ENCODE results near the gene FAM114A1. TPM values are rescaled to one million over a fixed set of nuclear protein-coding genes. Genes with fewer than 3 reads are reported as not detected.

FAM114A1 gene
- total and polyA plus RNA-seq, 2 of the 4 experiments (the other 2 are of a cell fraction), result 135 to 649 TPM

- TF ChIP-seq CHD1 (IDR thresholded peaks at IDR 0.05; ENCODE audit: low read depth, low read length), result no peak
- no peak for TF ChIP-seq POLR2A (IDR thresholded peaks at IDR 0.05; ENCODE audit: low read depth, low read length)
Observed at GRCh38 chr4:38948551-38948950, 80.9 kb downstream of the FAM114A1 start (continued).

GRCh38 chr4:38949411-38950051, 81.9 kb downstream of the FAM114A1 start:
- peak overlapping the region; percentile 79 for H4K5ac ChIP-seq (ENCODE audit: low read depth, low read length)
- peak overlapping the region; percentile 90 for H2BK20ac ChIP-seq (ENCODE audit: low read depth, low read length)
- peak overlapping the region; percentile 63 for H3K23ac ChIP-seq (ENCODE audit: low read depth, low read length)
- peak overlapping the region; percentile 87 for H3K27ac ChIP-seq (ENCODE audit: insufficient read depth, low read length)
- H3K79me1 ChIP-seq (ENCODE audit: low read depth in 1 of 2, low read length in 2 of 2), result peaks cover 0 to 20% of the 10 kb centered on the region in 2 experiments; a peak in 2 of 4 replicates
- peak overlapping the region; percentile 92 for H3K14ac ChIP-seq (replicated peaks; ENCODE audit: low read depth, low read length)
- peak overlapping the region; percentile 91 for H4K8ac ChIP-seq (ENCODE audit: low read depth in 2 of 2, low read length in 2 of 2)
- H2AK5ac ChIP-seq (ENCODE audit: low read depth, low read length), result peak overlapping the region; percentile 97
- ATAC-seq (ENCODE audit: low read depth) (no peak), DNase-seq (peak; percentile 70)
- H2AFZ ChIP-seq (replicated peaks; ENCODE audit: low read length, poor library complexity), result no peak overlapping the region
- in situ Hi-C loops (cut with MboI; ENCODE audit: low sequenced_read_pairs), result loop anchor here (5.0 kb wide), 1 partner anchor 88 kb away; no protein-coding TSS in a partner anchor
- intact Hi-C loops (cut with micrococcal nuclease), result loop anchor here (2.0 kb wide), 1 partner anchor 185 kb away; no protein-coding TSS in a partner anchor
- peak overlapping the region; percentile 80 for H3K56ac ChIP-seq (ENCODE audit: extremely low read depth, insufficient read depth, low read length)
- CTCF ChIA-PET, result interaction anchor here (0.6 kb wide), 1 partner anchor 175 kb away, joined by 4 read pairs; no protein-coding TSS in a partner anchor
- H4K91ac ChIP-seq (ENCODE audit: insufficient read depth, low read depth, low read length), result peak overlapping the region; percentile 96
- H3K27me3 ChIP-seq (ENCODE audit: control insufficient read depth, insufficient read depth, low read length), result no peaks in the 10 kb centered on the region
- H4K20me1 ChIP-seq (ENCODE audit: insufficient read depth, low read length), result no peaks in the 10 kb centered on the region
- H3K4me2 ChIP-seq (ENCODE audit: low read depth, low read length), result no peak overlapping the region; the same call in 1 of the 2 replicates
- no TSS peak for BruUV-seq (replicated peaks)
- peaks cover 20% of the 10 kb centered on the region for H3K4me1 ChIP-seq (ENCODE audit: control insufficient read depth, insufficient read depth, low read length)
- peak overlapping the region; percentile 94 for H3K4ac ChIP-seq (ENCODE audit: low read depth, low read length)
- peaks cover 6% of the 10 kb centered on the region for H3K36me3 ChIP-seq (ENCODE audit: control insufficient read depth, insufficient read depth, low read length)
- no peak for TF ChIP-seq RCOR1 (IDR thresholded peaks at IDR 0.05; ENCODE audit: insufficient replicate concordance, low read length)
- no peak for TF ChIP-seq MXI1 (IDR thresholded peaks at IDR 0.05; ENCODE audit: borderline replicate concordance, low read depth, low read length)
- TF ChIP-seq MAZ (IDR thresholded peaks at IDR 0.05; ENCODE audit: borderline replicate concordance, low read depth, low read length), result no peak
- no peak for TF ChIP-seq FOS (IDR thresholded peaks at IDR 0.05; ENCODE audit: low read depth, low read length)
- no peak for TF ChIP-seq BHLHE40 (IDR thresholded peaks at IDR 0.05; ENCODE audit: low read depth, low read length)
- no peak for TF ChIP-seq MAFK (IDR thresholded peaks at IDR 0.05; ENCODE audit: low read depth, low read length)
- no peak for TF ChIP-seq SMC3 (IDR thresholded peaks at IDR 0.05; ENCODE audit: low read depth, low read length)
- no peaks in the 10 kb centered on the region for H3K9me3 ChIP-seq (ENCODE audit: control insufficient read depth, insufficient read depth, low read length)
- H2AK9ac ChIP-seq (replicated peaks; ENCODE audit: low read depth, low read length, poor library complexity), result peak overlapping the region; percentile 20
- H3K9ac ChIP-seq (ENCODE audit: low read depth, low read length), result peak overlapping the region; percentile 19; the same call in 1 of the 2 replicates
- peak overlapping the region; percentile 89 for H2BK5ac ChIP-seq (ENCODE audit: low read depth, low read length, poor library complexity, severe bottlenecking)
- WGBS, 2 experiments (ENCODE audit: extremely low coverage in 2 of 2, insufficient read length in 1 of 2), result no CpG with 5 or more reads among the region's 5 CpGs
- H2BK15ac ChIP-seq (ENCODE audit: low read depth, low read length), result peak overlapping the region; percentile 96
- dilution Hi-C loops (cut with HindIII; ENCODE audit: low sequenced_read_pairs, unreplicated experiment), result no loop called here
- H2BK120ac ChIP-seq (ENCODE audit: low read depth, low read length), result peak overlapping the region; percentile 97
- peak overlapping the region; percentile 82 for H3K18ac ChIP-seq (ENCODE audit: low read depth, low read length)
- POLR2A ChIA-PET (ENCODE audit: unreplicated experiment), result interaction anchor here (0.6 to 1.4 kb wide), 2 partner anchors 32 to 96 kb away, joined by 4 read pairs; no protein-coding TSS in a partner anchor
- no peak overlapping the region for H3K4me3 ChIP-seq (ENCODE audit: insufficient read depth, low read depth, low read length)
- peaks cover 7% of the 10 kb centered on the region for H3K9me1 ChIP-seq (ENCODE audit: insufficient read depth, low read length)
